NCI-H2081 treated with DMSO at 0.1 percent for 48 hours (cell line): Measurements from ENCODE around the gene CCL4.

ENCODE experiments used
- DNase-seq: peaks from one replicate; lab custom pipeline; 2025; lab: John Stamatoyannopoulos, UW

Gene CCL4

GRCh38 chr17:36144014-36144413 is 40.4 kb downstream of the CCL4 start:
- DNase-seq, result no peak

- DNase-seq, result no peak
Observed at GRCh38 chr17:36144981-36145729, 41.5 kb downstream of the CCL4 start.

- no peak for DNase-seq
Observed at GRCh38 chr17:36147601-36148000, 44.0 kb downstream of the CCL4 start.

- DNase-seq, result no peak
Observed at GRCh38 chr17:36148559-36149295, 45.1 kb downstream of the CCL4 start.

GRCh38 chr17:36149296-36149820 is 45.7 kb downstream of the CCL4 start:
- DNase-seq, result no peak

GRCh38 chr17:36151891-36152638 is 48.4 kb downstream of the CCL4 start:
- DNase-seq, result no peak

- DNase-seq, result no peak
Observed at GRCh38 chr17:36152639-36153120, 49.1 kb downstream of the CCL4 start.

- DNase-seq, result no peak
Observed at GRCh38 chr17:36153895-36154610, 50.4 kb downstream of the CCL4 start.
